Activated CD8-positive, alpha-beta memory T cell treated with anti-CD3 and anti-CD28 coated beads for 36 hours (primary cell): ENCODE results near the gene MYL1. TPM values are rescaled to one million over a fixed set of nuclear protein-coding genes. Genes with fewer than 3 reads are reported as not detected.

Experiments
- CTCF ChIA-PET: fragments of 350-600 bp; sonication (Branson Sonifier 250); formaldehyde crosslinking; loops from one replicate; lab custom pipeline; 2021; ENCODE audit warnings: antibody characterized with exemption; lab: Charles Lee
- POLR2A ChIA-PET: fragments of 350-600 bp; sonication (Branson Sonifier 250); formaldehyde crosslinking; loops from one replicate; lab custom pipeline; 2021; ENCODE audit warnings: antibody characterized with exemption; lab: Charles Lee
- total RNA-seq, 2 experiments: library from RNA; stranded (reverse); gene quantifications; one replicate each; pipeline ENCODE4 v1.2.3, GENCODE V29; 2021

MYL1 gene
- total RNA-seq, 2 experiments from 2014 or later: not detected

GRCh38 chr2:210271300-210271699, 43.7 kb downstream of the MYL1 start:
- CTCF ChIA-PET: no interaction called here
- POLR2A ChIA-PET: no interaction called here

GRCh38 chr2:210269148-210269547, 45.8 kb downstream of the MYL1 start:
- ChIA-PET POLR2A (no interaction called here), CTCF (no interaction called here)

GRCh38 chr2:210268281-210268680, 46.7 kb downstream of the MYL1 start:
- ChIA-PET POLR2A (no interaction called here), CTCF (no interaction called here)

- ChIA-PET CTCF (no interaction called here), POLR2A (no interaction called here)
Measured at GRCh38 chr2:210267698-210268097, 47.3 kb downstream of the MYL1 start.

- CTCF ChIA-PET: no interaction called here
- POLR2A ChIA-PET: no interaction called here
Measured at GRCh38 chr2:210264282-210264681, 50.7 kb downstream of the MYL1 start.

GRCh38 chr2:210263841-210264240, 51.1 kb downstream of the MYL1 start:
- POLR2A ChIA-PET: no interaction called here
- CTCF ChIA-PET: no interaction called here

GRCh38 chr2:210262036-210262435, 52.9 kb downstream of the MYL1 start:
- CTCF ChIA-PET: no interaction called here
- POLR2A ChIA-PET: no interaction called here

GRCh38 chr2:210259687-210260086, 55.3 kb downstream of the MYL1 start:
- ChIA-PET POLR2A (no interaction called here), CTCF (no interaction called here)

GRCh38 chr2:210252699-210253606, 62.0 kb downstream of the MYL1 start:
- ChIA-PET CTCF (no interaction called here), POLR2A (no interaction called here)

- CTCF ChIA-PET: no interaction called here
- POLR2A ChIA-PET: no interaction called here
Measured at GRCh38 chr2:210250622-210251021, 64.4 kb downstream of the MYL1 start.

Other genes with a start within 250 kb of the MYL1 start
- gene KANSL1L, start 143.8 kb downstream of the MYL1 start, total RNA-seq: 1 to 10 TPM; 4.1 TPM
- not detected for gene ACADL, start 89.7 kb downstream of the MYL1 start, total RNA-seq
- gene LANCL1, start 161.6 kb upstream of the MYL1 start, total RNA-seq: 10 to 100 TPM; 35.0 to 35.6 TPM
- 1 to 10 TPM; 1.6 to 2.4 TPM for gene CPS1, start 241.4 kb upstream of the MYL1 start, total RNA-seq